GM12872 (cell line): ENCODE data around the gene GSN.

Experiments used
- TF ChIP-seq, protein P1 (sequence below): IDR thresholded peaks from 3 replicates; pipeline ENCODE4 v1.5.1; 2011; ENCODE audit warnings: low read depth, mild to moderate bottlenecking, low read length, moderate library complexity; ENCODE audit not compliant: insufficient read depth

The GSN gene

DNA sequence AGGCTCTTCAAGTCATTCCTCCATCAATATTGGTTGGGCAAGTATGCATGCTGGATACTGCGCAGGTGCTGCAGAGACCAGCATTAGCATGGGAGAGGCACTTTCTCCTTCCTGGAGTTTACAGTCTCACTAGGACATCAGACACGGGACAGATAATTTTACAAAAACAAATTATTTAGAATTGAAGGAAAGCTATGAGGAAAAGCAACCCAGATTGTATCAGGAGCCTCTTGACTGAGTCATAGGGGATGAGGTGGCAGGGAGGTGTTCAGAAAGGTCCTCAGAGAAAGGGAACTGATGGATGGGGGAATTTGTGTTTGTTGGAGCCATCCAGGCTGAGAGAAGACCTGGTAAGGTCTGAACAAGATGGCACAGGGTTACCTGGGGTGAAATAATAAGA is 41.8 kb upstream of the GSN start:
- TF ChIP-seq, protein P1, sequence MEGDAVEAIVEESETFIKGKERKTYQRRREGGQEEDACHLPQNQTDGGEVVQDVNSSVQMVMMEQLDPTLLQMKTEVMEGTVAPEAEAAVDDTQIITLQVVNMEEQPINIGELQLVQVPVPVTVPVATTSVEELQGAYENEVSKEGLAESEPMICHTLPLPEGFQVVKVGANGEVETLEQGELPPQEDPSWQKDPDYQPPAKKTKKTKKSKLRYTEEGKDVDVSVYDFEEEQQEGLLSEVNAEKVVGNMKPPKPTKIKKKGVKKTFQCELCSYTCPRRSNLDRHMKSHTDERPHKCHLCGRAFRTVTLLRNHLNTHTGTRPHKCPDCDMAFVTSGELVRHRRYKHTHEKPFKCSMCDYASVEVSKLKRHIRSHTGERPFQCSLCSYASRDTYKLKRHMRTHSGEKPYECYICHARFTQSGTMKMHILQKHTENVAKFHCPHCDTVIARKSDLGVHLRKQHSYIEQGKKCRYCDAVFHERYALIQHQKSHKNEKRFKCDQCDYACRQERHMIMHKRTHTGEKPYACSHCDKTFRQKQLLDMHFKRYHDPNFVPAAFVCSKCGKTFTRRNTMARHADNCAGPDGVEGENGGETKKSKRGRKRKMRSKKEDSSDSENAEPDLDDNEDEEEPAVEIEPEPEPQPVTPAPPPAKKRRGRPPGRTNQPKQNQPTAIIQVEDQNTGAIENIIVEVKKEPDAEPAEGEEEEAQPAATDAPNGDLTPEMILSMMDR = no peak

DNA sequence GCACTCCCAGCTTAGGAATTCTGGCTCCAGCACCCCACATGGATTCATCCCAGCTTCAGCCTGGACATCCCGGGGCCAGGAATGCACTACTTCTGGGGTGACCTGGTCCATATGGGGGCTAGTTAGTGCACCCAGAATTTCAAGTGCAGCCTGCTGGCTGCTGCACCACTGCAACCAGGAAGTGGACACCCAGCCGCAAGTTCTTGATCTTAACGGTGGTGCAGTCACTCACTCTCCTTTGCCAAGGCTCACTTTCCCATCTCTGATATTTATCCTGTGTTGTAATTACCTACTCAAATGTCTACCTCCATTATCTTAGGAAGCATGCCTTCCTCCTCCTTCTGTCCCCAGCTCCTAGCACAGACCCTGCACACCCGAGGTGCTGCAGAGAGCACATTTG is 40.1 kb upstream of the GSN start:
- TF ChIP-seq, protein P1 = no peak

DNA sequence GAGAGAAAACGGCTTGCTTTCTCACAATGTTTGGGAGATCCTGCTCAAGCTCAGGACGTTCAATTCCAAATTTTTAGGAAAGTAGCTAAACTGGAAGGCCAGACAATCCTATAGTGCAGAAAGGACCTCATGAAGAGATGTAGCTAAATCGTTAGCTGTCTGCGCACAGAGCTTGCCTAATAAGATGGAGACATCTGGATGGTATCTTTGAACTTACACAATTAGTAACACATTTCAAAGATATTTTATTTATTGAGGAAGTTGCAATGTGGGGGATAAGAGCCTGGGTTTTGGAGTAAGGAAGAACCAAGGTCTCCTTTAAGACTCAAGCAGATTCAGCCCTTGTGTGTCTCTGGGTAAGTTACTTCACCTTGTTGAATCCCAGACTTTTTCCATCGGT is 37.7 kb upstream of the GSN start:
- TF ChIP-seq, protein P1 = no peak

DNA sequence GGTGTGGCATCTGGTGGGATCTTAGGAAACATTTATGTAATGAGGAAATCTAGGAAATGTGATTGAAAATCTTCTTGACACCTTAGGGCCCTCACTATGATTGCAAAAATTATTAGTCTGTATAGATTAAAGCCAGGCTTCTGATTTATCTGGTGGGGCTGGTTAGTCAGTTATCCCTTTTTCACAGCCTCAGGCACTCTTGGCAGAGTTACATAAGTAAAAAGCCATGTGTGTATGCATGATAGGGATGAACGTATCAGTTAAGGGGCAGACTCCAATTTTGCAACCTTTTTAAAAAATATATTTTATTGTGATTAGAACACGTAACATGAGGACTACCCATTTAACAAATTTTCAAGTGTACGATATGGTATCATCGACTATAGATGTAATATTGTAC is 35.7 kb upstream of the GSN start:
- TF ChIP-seq, protein P1 = no peak

DNA sequence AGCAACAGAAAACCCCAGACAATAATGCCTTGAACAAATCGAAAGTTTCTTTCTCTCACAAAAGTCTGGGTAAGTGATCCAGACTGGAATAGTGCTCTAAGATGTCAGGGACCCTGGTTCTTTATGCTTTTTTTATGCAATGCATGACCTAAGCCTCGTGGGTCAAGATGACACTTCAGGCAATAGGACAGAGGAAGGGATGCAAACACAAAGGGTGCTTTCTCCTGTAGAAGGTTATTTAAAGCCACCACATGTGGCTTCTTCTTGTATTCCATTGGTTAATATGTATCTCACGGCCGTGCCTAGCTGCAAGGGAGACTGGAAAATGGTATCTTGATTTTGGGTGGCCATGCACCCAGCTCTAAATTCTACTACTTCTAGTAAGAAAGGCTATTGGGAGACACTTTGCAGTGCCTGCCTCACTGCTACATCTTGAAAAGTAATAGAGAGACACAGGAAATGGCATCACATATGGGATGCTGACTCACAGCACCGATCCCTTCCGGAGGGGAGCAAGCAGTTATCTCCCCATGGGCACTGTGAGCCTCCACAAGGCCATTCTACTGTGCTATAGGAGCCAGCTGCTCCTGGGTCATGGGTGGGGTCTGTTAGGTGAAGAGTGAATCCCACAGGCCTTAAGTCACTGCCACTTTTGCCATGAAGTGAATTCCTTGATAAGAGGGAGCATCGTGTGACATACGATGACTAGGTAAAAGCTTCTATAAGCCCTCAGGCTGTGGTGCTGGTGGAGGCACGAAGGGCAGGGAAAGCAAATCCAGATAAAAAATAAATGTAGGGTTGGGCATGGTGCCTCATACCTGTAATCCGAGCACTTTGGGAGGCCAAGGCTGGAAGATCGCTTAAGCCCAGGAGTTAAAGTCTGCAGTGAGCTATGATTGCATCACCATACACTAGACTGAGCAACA is 33.8 kb upstream of the GSN start:
- TF ChIP-seq, protein P1 = no peak

DNA sequence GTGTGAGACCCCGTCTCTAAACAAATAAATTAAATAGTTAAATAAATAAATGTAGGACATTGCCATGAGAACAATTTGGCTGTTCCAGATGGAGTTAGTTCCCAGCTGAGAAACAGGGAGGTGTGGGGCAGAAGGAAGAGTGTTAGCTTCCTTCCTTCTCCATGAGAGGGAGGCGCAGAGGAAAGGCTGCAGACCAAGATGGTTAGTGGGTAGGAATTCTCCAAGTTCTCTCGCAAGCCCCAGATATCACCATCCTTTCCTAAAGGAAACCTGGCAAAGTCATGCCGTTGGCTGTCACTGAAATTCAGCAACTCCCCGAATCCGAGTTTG is 33.2 kb upstream of the GSN start:
- TF ChIP-seq, protein P1 = no peak

DNA sequence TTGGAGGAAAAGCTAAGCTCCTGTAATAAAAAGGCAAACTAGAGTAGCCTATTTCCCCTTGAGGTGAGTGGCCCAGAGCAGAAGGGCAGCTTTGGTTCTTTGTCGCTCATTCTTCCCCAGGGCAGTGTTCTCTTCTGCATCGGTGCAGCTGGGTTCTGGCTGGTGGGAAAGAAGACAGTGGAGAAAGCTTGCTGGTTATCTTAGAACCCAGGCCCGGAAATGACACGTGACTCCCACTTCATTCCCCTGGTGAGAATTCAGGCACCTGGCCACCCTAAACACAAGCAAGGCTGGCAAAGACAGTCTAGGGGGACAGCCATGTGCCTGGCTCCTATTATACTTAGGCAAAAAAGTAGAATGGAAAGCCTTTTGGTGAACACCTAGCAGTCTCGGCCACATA is 32.5 kb upstream of the GSN start:
- TF ChIP-seq, protein P1 = no peak
